AML-193 (cell line): ENCODE results near the gene SCG5.

Source experiments
- DNase-seq, 2 experiments: peaks; one replicate each; lab custom pipeline; 2025; lab: John Stamatoyannopoulos, UW

SCG5 gene

DNA sequence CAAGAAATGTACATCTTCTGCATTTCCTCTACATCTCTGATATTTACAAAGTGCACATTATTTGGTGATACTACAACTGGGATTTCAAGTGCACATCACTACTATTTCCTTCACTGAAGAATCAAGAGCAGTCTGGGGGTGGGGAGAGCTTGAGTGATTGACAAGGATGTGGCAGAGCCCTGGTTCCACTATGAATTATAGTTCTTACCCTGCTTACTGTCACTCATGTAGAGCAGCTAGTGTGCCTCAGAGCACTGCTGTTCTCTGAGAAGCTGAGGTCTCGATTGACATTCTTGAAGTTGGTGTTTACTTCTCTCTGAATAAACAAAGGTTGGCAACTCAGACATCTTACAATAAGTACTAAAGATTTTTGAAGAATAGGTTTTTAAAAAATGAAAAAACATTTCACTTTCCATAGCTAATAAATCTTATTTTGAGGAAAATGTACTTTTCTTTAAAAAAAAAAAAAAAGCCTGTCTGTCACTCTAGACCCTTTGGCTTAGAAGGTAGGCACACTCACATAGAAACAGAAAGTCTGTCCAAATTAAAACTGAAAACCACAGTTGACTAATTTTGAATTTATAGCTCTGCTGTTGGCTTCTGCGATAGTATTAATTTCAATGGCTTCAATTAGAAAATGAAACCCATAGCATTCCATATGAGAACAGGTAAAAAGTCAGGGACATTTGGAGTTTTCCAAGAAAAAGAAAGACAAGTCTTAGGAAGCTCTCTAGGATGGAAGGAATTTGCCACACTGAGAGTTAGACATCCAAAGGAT, 81.8 kb downstream of the SCG5 start:
- no peak for DNase-seq

DNA sequence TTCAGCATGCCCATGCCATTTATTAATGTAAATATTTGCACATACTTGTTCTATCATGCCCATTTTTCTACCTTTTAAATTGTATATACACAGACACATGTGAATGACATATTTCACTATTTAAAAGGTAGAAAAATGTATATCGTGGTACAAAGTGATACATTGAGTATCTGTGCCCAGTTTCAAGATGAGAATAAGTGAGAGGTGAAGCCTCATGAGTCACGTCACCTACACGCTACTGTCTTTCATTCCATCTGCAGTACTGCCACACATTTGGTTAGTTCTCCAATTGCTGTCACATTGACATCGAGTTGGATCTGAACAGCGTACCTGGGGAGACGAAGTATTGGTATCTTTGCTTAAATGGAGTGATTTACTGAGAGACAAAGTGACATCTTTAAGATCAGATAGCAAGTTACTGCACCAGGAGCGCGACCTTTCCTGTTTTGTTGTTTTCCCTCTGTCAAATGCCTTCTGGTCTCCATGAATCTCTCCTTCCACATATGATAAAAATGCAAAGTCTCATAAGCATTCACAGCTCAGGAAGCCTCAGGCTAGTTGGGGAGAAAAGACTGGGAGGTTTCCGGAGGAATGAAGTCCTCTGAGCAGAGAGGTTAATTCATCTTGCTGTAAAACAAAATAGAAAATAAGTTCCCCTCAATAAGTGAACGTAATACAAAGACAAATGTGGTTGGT, 88.3 kb downstream of the SCG5 start:
- DNase-seq: no peak

DNA sequence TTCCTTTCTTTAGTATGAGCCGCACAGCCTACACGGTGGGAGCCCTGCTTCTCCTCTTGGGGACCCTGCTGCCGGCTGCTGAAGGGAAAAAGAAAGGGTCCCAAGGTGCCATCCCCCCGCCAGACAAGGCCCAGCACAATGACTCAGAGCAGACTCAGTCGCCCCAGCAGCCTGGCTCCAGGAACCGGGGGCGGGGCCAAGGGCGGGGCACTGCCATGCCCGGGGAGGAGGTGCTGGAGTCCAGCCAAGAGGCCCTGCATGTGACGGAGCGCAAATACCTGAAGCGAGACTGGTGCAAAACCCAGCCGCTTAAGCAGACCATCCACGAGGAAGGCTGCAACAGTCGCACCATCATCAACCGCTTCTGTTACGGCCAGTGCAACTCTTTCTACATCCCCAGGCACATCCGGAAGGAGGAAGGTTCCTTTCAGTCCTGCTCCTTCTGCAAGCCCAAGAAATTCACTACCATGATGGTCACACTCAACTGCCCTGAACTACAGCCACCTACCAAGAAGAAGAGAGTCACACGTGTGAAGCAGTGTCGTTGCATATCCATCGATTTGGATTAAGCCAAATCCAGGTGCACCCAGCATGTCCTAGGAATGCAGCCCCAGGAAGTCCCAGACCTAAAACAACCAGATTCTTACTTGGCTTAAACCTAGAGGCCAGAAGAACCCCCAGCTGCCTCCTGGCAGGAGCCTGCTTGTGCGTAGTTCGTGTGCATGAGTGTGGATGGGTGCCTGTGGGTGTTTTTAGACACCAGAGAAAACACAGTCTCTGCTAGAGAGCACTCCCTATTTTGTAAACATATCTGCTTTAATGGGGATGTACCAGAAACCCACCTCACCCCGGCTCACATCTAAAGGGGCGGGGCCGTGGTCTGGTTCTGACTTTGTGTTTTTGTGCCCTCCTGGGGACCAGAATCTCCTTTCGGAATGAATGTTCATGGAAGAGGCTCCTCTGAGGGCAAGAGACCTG, 89.5 kb downstream of the SCG5 start:
- DNase-seq: no peak

DNA sequence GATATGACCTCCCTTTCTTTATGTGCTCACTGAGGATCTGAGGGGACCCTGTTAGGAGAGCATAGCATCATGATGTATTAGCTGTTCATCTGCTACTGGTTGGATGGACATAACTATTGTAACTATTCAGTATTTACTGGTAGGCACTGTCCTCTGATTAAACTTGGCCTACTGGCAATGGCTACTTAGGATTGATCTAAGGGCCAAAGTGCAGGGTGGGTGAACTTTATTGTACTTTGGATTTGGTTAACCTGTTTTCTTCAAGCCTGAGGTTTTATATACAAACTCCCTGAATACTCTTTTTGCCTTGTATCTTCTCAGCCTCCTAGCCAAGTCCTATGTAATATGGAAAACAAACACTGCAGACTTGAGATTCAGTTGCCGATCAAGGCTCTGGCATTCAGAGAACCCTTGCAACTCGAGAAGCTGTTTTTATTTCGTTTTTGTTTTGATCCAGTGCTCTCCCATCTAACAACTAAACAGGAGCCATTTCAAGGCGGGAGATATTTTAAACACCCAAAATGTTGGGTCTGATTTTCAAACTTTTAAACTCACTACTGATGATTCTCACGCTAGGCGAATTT, 91.2 kb downstream of the SCG5 start:
- no peak for DNase-seq

DNA sequence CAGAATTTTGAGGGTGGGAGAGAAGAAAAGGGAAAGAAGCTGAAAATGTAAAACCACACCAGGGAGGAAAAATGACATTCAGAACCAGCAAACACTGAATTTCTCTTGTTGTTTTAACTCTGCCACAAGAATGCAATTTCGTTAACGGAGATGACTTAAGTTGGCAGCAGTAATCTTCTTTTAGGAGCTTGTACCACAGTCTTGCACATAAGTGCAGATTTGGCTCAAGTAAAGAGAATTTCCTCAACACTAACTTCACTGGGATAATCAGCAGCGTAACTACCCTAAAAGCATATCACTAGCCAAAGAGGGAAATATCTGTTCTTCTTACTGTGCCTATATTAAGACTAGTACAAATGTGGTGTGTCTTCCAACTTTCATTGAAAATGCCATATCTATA, 91.8 kb downstream of the SCG5 start:
- no peak for DNase-seq

DNA sequence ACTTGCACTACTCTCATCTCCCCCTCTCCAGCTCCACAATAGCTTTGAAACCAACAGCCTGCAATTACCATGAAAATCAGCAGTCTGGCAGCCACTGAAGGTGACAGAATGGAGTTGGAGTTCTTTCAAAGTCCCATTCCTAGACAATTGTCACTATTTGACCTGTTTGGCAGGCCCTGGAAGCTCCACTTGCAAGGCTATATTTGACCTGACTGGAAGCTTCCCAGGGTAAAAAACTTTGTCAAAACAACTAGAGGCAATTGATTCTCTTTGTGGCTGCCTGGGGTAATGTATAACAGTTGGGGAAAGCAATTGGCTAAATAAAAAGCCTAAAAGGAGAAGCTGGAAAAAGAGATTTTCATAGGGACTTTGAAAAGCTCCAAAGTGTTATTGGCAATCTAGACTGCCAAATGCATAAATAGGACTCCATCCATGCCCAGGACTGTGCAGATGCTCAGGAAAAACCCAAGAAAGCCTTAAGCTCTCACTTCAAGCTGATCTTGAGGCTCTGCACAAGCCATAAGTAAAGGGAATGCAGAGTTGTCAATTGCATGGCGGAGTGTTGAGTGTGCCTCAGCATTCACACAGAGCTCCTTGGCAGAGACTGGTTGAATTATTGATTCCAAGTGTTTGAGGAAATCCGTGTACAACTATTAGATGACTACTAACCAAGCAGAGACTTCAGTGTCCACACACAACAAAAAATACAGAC, 94.6 kb downstream of the SCG5 start:
- DNase-seq: no peak

DNA sequence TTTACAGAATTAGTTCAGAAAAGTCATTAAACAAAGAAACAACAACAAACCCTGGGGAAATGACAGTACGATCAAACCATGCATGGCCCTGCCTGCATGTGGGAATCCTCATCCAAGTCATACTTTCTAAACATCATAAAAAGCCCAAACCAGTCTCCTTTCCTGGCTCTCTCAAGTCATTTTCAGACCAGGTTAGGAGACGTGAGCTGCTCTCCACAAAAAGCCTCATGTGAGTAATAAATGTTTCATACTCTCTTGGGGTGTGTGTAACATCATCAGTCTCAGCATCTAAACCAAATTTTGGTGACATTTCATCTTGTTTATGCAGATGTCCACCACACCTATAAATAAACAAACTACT, 95.2 kb downstream of the SCG5 start:
- DNase-seq: no peak

DNA sequence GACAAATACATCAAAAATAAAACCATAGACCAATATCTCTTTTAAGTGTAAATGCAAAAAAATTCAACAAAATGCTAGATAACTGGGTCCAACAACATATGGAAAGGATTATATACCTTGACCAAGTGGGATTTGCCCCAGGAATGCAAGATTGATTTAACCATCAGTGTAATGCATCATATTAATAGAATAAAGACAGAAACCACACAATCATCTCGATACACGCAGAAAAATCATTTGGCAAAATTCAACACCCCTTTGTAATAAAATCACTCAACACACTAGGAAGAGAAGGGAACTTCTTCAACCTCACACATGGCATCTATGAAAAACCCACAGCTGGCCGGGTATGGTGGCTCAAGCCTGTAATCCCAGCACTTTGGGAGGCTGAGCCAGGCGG, 95.8 kb downstream of the SCG5 start:
- DNase-seq: no peak

DNA sequence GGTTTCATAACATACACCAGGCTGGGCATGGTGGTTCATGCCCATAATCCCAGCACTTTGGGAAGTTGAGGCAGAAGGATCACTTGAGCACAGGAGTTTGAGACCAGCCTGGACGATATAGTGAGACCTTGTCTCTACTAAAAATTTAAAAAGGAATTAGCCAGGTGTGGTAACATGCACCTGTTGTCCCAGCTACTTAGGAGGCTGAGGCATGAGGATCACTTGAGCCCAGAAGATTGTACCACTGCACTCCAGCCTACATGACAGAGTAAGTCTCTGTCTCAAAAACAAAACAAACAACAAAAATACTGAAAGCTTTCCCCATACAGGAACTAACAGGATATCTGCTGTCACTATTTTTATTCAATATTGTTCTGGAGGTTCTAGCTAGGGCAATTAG, 97.2 kb downstream of the SCG5 start:
- DNase-seq: no peak

DNA sequence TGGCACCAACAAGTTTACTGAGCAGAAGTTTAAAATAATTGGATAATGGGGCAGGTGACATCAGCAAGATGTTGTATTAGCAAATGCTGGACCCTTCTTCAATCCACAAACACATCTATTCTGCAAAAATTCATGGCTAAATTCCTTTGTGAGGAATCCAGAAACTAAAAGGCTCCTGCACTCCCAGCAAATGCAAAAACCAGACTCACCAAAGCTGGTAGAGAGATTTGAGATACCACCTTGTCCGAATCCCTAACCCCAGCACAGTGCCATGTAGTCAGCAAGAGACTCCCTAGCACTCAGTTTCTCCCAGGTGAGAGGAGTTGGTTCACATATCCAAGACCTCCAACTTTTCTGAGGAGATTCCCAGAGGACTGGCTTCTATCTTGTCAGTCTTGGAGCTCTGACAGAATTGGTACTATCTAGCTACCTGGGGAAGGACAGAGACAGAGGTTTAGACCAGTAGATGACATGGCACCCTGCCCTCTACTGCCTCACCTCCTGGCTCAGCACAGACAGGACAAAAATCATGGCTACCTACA, 98.1 kb downstream of the SCG5 start:
- DNase-seq: no peak

DNA sequence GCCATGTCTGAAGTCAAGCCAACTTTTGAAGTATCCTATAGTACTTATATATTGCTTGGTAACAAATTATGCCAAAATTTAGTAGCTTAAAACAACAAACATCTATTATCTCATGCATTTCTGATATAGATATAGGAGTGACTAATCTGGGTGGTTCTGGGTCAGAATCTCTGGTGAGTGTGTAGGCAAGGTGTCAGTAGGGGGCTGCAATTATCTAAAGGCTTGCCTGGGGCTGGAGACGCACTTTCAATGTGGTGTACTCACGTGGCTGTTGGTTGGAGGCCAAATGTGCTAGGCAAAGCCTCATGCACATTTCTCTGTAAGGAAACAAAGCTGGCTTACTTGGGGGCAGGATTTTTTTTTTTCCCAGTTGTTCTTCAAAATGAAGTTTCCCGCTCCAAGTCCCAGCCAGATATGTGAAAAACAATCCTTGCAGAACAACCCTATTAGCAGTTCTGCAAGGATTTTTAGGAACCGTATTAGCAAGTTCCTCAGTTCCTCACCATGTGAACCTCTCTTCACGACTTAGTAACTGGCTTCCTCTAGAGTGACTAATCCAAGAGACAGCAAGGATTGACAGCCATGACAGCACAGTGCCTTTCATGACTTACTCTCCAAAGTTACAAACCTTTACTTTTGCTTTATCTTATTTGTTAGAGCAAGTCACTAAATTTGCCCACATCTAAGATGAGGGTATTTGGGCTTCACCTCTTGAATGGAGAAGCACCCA, 102.1 kb downstream of the SCG5 start:
- no peak for DNase-seq

DNA sequence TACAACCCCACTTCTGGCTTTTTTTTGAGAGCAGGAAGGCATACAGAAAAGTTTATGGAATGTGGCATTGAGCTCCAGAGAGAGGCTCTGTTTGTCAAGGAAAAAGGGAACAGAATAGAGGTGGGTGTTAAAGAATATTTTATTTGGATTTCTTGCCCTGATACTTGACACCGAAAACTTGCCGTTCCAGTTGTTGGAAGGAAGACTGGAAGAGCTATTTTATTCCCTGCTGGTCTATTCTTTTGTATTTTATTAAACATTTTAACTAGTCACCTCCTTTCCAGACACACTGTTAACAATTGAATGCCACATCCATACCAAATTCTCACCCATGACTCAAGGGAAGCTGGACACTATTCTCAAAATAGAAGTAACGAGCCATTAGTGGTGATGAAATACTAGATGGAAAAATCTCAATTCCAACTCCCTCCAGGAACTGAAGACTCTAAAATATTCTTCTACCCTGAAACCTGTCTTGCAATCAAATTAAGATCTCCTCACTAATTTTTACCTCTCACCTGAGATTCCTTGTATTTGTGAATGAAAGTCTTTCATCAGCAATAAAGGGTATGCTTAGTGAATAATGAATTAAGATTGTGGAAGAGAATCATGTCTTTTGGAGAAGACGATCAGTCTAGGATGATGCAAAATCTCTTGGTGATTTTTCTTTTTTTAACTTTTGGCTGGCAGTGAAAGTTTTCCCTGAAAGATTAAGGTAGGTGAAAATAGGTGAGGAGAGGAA, 104.8 kb downstream of the SCG5 start:
- DNase-seq: no peak
